Measurements from ENCODE around the gene ZNF792.
"Not testable (repeated sequence)": the region's sequence is repeated elsewhere in the genome, so short reads cannot be mapped to it uniquely, and the experiment has no call there.

The ZNF792 gene

DNA sequence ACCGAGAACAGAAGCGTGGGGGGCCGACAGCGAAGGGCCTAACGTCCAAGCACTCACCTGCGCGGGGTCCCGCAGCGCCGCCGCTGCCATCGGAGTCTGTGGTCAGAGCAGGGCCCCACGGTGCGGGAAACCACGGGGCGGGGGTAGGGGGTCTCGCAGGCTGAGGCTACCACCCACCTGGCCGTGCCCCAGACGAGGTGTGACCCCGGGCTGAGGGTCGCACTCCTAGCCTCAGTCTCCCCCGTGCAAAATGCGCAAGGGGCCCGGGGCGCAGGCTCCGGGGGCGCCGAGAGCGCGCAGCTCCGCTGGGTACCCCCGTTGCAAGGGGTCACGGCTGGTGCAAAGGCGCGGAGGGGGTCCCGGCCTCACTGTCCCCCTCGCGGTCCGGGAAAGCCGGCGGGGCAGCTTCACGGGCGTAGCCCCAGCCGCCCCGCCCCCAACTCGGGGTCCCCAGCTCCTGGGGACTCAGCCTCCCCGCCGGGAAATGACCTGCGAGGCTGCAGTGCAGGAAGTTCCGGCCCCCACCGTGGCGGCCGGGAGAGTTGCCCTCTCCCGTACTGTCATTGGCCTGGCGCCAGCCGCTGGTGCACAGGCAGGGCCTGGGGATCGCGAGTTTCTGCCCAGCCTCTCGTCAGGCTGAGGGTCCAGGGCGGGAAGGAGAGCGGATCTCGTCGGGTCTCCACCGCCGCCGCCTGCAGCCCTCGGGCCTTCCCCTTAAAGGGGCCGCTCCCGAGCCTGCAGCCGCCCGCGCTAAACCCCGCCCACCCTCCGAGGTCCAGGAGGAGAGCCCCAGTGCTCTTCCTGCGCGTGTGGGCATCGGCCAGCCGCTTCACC is at the start of gene ZNF792:
Gene ZNF792, minus strand, starts transcription at position 657 of the 834 bp plus-strand sequence. Its CDS starts 567 bp downstream, at position 90.
- DNase-seq (ENCODE audit: low read depth in 4 of 4, low spot score in 1 of 4), result peak in 3 of 4 experiments; percentile 7 to 46 (median 25)

DNA sequence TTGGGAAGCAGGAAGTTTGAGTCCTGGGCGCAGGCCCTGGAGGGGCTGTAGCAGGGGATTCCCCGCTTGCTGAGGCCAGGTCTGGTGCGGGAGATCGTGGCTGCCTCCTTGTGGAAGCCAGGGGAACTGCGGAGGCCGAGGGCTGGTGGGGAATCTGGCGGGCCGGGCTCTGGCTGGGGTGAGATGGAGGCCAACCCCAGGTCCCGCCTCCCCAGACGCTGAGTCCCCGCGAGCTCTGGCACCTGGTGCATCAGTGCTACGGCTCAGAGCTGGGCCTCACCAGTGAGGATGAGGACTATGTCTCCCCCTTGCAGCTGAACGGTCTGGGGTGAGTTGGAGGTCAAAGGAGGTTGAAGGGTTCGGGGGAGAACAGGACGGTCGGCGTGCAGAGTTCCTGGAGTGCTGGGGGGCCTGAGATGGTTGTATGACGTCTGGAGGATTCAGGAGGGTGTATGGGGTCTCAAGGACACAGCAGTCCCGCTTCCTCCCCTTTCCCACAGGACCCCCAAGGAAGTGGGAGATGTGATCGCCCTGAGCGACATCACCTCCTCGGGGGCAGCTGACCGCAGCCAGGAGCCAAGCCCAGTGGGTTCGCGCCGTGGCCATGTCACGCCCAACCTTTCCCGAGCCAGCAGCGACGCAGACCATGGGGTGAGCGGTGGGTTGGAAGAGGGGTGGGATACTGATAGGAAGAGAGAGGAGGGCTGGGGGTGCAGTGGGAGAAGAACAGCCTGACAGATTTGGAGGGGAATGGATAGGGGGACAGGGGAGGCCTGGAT is 49.2 kb upstream of the ZNF792 start:
- peak; percentile 65 to 73 (median 70) for DNase-seq (ENCODE audit: low read depth in 4 of 4, low spot score in 1 of 4)

DNA sequence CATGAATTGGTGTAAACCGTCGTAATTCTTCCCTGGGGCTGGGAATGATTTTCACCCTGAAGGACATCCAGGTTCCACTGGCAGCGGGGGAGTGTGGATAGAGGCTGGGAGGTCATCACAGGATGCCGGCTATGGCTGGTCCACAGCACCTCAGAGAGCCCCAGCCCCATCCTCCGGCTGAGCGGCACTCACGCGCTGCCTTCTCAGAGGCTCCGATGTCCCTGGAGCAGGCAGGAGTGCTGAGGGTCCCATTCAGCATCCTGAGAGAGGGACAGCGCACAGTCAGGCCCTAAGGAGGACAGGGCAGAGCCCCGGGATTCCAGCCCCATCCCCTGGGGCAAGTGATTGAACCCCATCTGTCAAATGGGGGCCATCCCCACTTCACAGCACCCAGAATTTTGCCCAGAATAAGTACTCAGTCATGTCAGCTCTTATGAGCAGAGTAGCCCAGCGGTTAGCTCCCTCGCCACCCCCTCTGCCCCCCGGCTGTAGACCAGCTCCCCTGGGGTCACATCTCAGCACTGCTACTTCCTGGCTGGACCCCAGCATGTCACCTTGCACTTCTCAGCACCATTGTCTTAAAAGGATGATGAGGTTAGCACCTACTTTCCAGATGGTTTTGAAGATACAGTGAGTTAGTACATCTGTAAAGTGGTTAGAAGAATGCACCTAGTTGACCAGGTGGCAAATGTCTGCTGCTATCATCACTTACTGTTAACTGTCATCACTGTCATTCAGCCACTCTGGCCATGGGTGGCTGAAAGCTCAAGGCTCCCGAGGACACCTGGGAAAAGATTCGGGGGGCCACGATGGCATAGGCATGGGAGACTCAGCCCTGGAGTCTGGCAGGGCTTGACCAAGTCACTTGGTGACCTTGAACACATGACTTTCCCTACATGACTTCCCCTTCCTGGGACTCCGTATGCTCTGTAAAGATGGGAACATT is 48.0 kb upstream of the ZNF792 start:
- DNase-seq (ENCODE audit: low read depth in 4 of 4, low spot score in 1 of 4), result no peak

DNA sequence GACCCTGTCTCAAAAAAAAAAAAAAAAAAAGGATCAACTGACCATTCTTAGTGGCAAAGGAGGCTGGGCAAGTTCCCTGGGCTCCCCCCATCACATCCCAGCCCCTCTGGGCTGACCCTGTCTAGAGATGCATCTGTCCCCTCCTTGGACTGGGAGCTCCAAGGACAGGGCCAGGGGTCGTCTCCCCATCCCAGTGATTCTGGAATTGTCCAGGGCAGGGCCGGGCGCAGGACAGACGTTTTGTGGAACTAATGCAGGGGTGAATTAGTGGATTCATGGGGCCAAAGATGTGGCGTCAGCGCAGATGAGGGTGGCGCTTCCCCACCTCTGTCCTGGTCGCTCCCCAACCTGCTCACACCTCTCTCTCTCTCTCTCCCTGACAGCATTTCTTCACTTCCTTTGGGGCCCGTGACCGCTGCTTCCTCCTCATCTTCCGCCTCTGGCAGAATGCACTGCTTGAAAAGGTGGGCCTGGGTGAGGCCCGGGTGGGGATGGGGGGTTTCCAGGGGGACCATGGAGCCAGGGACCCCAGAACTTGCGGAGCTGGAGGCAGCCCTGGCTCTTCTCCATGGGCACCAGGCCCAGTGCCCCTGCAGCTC is 47.2 kb upstream of the ZNF792 start:
- DNase-seq (ENCODE audit: low read depth in 4 of 4, low spot score in 1 of 4), result no peak

DNA sequence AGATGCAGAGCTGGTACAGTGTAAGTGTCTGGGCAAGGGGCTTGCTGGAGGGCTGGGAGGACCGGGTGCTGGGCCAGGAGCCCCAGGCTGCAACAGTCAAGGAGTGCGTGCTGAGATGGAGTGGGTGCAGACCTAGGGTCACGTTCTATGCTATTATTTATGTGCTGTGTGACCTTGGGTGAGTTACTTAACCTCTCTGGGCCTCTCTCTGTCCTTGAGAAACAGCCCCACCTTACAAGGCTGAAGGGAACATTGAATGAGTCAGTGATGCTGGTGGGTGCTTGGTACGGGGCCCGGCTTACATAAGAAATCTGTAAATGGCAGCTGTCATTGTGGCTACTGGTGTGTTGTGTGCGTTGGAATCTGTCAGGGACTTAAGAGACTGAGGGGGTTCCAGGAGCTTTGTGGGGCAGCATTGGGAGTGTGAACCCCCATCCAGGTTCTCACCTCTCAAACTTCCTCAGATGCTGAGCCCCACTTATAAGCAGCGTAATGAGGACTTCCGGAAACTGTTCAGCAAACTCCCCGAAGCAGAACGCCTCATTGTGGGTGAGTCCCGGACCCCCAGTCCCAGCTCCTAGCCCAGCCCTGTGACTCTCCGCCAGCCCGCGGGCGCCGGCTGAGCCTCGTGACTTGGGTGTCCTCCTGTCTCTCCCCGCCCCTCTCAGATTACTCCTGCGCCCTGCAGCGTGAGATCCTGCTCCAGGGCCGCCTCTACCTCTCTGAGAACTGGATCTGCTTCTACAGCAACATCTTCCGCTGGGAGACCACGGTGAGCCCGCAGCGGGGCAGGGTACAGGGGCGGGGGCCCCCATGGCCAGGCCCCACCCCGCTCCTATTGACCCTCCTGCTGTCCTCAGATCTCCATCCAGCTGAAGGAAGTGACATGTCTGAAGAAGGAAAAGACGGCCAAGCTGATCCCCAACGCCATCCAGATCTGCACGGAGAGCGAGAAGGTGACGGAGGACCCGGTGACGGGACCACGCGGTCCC is 45.7 kb upstream of the ZNF792 start:
- DNase-seq (ENCODE audit: low read depth in 4 of 4, low spot score in 1 of 4), result no peak

DNA sequence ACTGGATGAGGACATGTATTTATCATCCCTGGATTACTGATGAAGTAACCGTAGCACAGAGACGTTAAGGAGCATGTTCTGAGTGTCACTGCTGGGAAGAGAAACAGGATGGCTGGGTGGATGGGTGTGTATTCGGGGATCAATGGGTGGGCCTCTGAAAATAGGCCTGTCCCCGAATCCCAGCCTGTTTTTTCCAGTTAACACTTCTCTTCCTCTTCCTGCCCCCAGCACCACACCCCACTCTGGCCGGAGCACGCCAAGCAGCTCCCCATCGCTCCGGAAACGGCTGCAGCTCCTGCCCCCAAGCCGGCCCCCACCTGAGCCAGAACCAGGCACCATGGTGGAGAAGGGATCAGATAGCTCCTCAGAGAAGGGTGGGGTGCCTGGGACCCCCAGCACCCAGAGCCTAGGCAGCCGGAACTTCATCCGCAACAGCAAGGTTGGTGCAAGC is 44.9 kb upstream of the ZNF792 start:
- DNase-seq (ENCODE audit: low read depth in 4 of 4, low spot score in 1 of 4), result no peak

DNA sequence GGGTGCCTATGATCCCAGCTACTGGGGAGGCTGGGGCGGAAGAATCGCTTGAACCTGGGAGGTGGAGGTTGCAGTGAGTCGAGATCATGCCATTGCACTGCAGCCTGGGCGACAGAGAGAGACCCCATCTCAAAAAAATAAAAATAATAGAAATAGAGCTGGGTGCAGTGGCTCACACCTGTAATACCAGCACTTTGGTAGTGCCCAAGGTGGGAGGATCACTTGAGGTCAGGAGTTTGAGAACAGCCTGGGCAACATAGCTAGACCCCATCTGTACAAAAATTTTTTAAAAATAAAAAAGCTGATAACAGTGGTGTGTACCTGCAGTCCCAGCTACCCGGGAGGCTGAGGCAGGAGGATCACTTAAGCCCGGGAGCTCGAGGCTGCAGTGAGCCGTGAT is 43.4 kb upstream of the ZNF792 start:
- not testable (repeated sequence) for DNase-seq (ENCODE audit: low read depth in 4 of 4, low spot score in 1 of 4)

DNA sequence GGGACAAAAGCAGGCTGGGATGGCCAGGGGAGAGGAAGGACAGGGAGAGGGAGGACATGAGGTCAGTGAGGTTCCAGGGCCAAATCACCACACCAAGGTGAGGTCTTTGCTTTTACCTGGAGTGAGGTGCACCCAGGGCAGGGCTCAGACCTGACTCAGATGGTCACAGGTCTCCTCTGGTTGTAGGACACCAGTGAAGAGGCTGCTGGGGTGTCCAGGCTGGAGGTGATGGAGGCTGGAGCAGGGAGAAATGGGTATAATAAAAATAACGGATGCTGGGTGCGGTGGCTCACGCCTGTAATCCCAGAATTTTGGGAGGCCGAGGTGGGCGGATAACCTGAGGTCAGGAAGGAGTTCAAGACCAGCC is 43.0 kb upstream of the ZNF792 start:
- no peak for DNase-seq (ENCODE audit: low read depth in 4 of 4, low spot score in 1 of 4)

DNA sequence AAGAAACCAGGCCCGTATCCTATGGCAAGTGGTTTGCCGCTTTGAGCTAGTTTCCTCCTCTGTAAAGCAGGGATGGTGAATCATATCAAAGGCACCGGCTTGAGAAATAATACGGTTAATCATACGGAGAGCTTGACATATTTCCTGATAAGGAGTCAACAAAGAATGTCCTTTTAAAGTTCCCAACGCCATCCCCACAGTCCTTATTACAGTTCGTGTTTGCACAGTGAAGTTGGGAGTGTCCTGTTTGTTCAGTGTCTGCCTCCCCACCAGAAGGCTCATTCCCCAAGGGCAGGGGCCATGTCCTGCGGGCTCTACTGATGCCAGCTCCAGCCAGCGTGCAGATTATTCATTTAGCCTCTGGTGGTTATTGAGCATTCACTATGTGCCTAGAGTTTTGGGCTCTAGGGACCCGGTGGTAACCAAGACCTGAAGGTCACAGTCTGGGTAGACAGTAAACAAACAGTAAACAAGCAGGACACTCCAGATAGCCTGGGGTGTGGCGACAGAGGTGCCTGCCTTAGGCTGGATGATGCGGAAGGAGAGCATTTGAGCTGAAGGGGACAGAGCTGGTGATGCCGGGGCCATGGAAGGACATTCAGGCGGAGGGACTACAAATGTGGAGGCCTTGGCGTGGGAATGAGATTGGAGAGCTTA is 42.4 kb upstream of the ZNF792 start:
- no peak for DNase-seq (ENCODE audit: low read depth in 4 of 4, low spot score in 1 of 4)

DNA sequence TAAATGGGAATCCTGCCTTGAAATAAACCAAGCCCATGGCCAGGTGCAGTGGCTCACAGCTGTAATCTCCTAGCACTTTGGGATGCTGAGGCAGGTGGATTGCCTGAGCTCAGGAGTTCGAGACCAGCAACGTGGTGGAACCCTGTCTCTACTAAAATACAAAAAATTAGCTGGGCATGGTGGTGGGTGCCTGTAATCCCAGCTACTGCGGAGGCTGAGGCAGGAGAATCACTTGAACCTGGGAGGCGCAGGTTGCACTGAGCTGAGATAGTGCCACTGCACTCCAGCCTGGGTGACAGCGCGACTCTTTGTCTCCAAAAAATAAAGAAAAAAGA is 41.9 kb upstream of the ZNF792 start:
- DNase-seq (ENCODE audit: low read depth in 4 of 4, low spot score in 1 of 4), result not testable (repeated sequence)

DNA sequence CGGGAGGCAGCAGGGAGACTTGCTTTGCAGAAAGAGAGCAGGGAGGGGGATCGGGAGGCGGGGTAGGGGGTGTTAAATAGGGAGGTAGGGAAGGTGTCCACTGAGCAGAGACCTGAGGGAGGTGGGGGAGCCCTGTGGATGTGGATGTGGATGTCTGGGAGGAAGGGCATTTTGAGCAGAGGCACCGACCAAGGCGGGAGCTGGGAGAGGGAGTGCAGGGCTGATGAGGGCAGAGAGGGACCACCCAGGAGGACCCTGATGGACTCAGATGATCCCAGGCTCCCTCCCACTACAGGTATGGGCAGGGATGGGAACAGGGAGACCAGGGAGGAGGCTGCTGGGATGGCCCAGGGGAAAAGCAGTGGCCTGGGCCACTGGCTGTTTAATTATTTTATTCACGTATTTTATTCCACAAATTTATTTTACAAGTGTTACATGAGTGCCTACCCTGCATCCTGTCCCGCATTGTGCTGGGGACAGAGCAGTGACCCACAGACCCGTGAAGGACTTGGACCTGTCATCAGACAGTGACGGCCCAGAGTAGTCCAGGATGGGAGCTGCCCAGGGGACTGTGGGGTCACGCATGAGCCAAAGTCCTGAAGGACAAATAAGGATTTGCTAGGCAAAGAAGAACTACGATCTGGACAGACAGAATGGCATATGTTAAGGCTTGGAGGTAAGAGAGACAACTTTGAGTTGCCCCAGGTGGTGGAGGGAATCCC is 41.4 kb upstream of the ZNF792 start:
- no peak for DNase-seq (ENCODE audit: low read depth in 4 of 4, low spot score in 1 of 4)

DNA sequence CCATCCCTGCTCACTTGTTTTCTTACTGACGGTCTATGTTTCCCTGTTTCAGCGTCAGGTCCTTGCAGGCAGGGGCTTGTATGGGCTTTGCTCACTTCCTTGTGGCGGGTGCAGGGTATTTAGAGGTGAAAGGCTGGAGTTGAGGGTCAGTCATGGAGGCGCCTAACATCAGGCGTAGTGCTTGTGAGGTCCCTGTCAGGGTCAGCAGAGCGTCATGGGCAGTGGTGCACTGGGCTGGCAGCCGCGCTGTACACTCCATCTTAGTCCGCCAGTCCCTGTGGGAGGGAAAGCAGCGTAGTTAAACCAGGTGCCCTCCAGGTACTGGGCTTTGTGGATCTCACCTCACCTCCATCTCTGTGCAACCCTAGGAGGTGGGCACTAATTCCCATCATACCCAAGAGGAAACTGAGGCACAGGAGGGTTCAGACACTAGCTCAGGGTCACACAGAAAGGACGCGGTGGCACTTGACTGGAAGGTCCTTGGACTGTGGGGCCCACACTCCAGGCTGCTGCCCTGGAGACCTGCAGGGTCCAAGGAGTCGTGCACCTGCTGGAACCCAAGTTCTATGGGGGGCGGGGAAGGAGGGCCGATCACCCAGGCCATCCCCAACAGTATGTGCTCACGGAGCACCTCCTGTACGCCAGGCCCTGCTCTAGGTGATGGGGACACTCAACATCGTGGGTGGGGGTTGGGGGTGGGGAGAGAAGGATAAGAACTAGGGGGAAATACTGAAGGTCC is 40.7 kb upstream of the ZNF792 start:
- DNase-seq (ENCODE audit: low read depth in 4 of 4, low spot score in 1 of 4), result no peak

DNA sequence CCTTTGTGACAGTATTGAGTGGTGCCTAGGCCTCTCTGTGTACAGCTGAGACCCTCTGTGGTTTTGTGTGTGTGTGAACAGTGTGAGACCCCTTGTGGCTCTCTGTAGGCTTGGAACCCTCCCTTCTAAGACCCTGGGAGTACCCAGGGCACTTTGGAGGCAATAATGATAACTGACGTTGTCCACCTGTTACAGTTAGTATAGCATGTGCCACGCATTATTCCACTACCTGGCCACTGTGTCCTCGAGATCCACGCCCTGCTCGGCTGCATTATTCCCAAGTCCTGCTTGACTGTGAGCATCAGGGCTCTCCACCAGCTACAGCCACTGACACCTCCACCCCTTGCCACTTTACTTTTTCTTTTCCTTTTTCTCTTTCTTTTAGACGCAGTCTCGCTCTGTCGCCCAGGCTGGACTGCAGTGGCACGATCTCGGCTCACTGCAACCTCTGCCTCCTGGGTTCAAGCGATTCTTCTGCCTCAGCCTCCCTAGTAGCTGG is 38.1 kb upstream of the ZNF792 start:
- DNase-seq (ENCODE audit: low read depth in 4 of 4, low spot score in 1 of 4), result no peak

DNA sequence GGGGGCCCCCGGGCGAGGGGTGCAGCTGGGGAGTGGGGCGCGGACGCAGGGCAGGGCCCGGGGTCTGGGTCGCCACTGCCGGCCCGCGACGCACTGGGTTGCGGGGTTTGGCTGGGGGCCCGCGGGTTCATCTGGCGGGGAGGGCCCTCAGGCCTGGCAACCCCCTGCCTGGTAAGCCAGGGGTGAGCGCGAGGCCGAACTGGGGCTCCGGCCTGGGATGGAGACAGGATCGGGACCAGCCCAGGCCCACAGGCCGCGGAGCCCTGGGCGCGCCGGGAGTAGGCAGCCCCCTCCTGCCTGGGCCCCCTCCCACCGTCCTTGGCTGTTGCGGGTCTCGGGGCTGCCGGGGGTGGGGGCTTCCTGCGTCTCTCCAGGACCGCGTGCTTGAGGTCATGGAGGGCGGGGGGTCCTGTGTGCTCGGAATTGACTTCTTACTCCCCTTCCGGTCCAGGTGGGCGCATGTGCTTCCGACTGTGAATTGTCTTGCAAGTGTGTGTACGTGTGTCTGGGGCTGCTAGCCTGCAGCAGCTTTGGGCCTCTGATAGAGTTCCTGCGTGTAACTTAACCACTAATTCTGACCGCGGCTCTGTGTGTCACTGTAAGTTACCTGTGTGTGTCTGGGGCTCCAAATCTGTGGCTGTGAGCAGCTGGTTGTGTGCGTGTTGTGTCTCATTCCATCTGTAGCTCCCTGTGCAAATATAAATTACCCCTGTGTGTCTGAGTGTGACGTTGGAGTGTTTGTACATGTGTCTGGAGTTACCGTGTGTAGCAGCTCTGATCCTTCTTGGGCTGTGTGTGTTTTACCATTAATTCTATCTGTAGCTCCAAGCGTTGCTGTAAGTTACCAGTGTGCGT is 36.8 kb upstream of the ZNF792 start:
- peak in 2 of 4 experiments; percentile 42 to 54 for DNase-seq (ENCODE audit: low read depth in 4 of 4, low spot score in 1 of 4)

DNA sequence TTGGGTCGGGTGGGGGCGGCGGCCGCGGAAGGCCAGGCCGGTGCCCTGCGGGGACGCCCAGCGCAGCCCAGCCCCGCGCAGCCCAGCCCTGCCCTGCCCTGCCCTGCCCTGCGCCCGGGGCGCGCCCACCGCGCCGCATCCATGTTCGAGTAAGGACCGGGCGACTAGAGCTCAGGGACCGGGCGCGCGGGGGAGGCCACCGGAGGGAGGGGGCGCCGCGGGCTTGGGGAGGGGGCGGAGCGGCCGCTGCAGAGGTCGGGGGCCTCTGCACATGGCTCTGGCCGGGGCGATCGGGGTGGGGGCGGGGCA is 36.3 kb upstream of the ZNF792 start:
- no peak for DNase-seq (ENCODE audit: low read depth in 4 of 4, low spot score in 1 of 4)

DNA sequence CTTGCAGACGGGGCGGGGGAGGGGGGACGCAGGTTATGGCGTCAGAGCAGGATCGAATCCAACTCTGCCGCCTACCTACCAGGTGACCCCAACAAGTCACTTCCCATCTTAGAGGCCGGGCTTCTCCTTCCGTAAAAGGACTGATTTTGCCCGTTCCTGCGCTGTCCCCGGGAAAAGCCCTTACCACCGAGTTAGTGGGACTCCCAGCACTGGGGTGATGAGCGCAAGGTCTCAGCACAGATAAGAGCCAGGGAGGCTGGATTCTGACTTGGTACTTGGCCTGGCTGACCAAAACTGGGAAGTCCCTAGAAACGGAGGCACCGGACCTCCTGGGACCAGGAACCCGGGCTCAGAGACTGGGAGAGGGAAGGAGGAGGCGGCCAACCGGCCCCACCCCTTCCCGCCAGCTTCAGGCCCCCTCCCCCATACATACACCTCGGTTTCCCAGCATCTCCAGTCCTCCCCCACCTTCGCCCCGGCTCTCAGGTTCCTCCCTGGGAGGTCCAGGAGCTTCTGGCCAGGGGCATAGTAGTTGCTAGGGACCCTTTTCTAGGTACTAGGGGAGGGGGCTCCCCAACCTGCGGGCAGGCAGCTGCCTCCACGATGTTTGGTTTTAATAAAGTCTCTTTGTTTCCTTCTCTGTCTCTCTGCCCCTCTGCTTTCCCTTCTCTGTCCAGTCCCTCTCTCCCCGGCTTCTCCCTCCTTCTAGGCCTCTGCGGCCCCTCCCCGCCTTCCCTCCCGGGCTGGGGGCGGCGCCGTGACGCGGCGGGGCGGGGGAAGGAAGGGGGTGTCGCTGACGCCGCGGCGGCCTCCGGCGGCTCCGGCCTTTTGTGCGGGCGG is 35.7 kb upstream of the ZNF792 start, which contains the start of gene GRAMD1A:
Gene GRAMD1A, plus strand, starts transcription at position 826 of the 840 bp plus-strand sequence. CDS start 156 bp downstream, outside the sequence.
- peak; percentile 43 to 77 (median 59) for DNase-seq (ENCODE audit: low read depth in 4 of 4, low spot score in 1 of 4)
